Measurements from ENCODE around the gene TJP3. TPM values are rescaled to one million over a fixed set of nuclear protein-coding genes. Genes with fewer than 3 reads are reported as not detected.

TJP3 gene
- total and polyA plus RNA-seq, 10 of the 15 experiments (the other 5 are each of a cell fraction or from before 2014, with no cell fraction given): 0.04 to 1.2 (median 0.29) TPM; not detected in 6

DNA sequence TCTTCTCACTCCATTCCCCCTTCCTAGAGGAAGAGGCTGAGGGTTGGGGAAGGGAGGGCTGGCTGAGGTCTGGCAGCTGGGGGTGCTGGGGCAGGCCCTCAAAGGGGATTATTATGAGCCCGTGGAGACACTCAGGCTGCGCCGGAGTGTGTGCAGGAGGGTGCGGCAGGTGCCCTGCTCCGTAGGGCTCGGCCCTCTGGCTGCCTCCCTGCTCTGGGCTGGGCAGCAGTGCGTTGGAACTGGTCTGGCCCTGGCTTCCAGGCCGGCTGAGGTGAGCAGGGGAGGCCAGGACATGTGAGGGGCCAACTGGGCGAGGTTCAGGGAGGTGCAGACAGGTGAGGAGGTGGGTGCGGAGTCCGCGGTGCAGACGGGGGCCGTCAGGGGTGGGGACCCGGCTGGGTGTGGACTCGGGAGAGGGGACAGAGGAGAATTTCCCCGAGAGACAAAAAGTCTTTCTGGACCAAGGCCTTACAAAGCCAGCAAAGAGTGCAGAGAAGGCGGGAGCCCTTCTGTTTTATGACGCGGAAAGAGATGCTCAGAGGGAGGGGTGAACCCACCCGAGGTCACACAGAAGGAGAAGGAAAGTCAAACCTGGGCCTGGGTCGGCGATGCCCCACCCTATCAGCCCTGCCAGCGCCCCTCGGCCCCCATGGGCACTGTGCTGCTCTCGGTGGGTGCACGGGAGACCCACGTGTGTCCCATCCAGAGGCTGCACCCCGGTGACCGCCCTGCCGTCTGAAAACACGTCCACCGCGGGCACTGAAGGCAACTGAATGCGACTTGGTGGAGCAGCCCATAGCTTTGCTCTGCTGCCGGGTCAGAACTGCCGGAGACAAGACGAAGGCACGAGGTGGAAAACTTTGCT, 38.9 kb upstream of the TJP3 start:
- POLR2A ChIA-PET: no interaction called here
- peaks cover 26% of the 10 kb centered on the region for H3K4me1 ChIP-seq (ENCODE audit: control insufficient read depth, insufficient read depth, low read length)
- no peak overlapping the region for H3K4me2 ChIP-seq (ENCODE audit: control insufficient read depth, insufficient read depth)
- H2AFZ ChIP-seq (ENCODE audit: control insufficient read depth, low read depth, low read length): no peak overlapping the region
- RAD21 ChIA-PET (ENCODE audit: unreplicated experiment): interaction anchor here (1.0 kb wide), 1 partner anchor 15 kb away, joined by 3 read pairs; no protein-coding TSS in a partner anchor
- no peaks in the 10 kb centered on the region for H3K27me3 ChIP-seq (replicated peaks in 1 of 2; ENCODE audit: control insufficient read depth in 2 of 2, insufficient read depth in 2 of 2, low read length in 1 of 2)
- TF ChIP-seq ESRRA (IDR thresholded peaks at IDR 0.05; ENCODE audit: low read length) (no peak), CBFB (IDR thresholded peaks at IDR 0.05; ENCODE audit: low read depth) (no peak), PML (IDR thresholded peaks at IDR 0.05; ENCODE audit: low read length) (no peak), TBL1XR1 (IDR thresholded peaks at IDR 0.05; ENCODE audit: low read depth, low read length) (no peak), HDAC6 (IDR thresholded peaks at IDR 0.05; ENCODE audit: unreplicated experiment) (no peak), BCL11A (IDR thresholded peaks at IDR 0.05; ENCODE audit: low read depth, low read length) (no peak)
- DNase-seq (ENCODE audit: low read depth, low spot score) (no peak), FAIRE-seq (no peak), ATAC-seq (no peak)
- no TSS peak for BruUV-seq (replicated peaks)
- H3K9me3 ChIP-seq (replicated peaks; ENCODE audit: control insufficient read depth, insufficient read depth, low read length): no peaks in the 10 kb centered on the region
- no peak overlapping the region for H3K4me3 ChIP-seq
- no peaks in the 10 kb centered on the region; the same call in 1 of the 2 replicates for H4K20me1 ChIP-seq (ENCODE audit: control insufficient read depth, insufficient read depth)
- SMC1A ChIA-PET (ENCODE audit: uncharacterized antibody, unreplicated experiment): no interaction called here
- CTCF ChIA-PET: no interaction called here
- intact Hi-C loops (cut with micrococcal nuclease; ENCODE audit: unreplicated experiment) (no loop called here), in situ Hi-C loops (cut with MboI) (loop anchor here (10.0 kb wide), 1 partner anchor 535 kb away; no protein-coding TSS in a partner anchor)
- H3K79me2 ChIP-seq (ENCODE audit: control insufficient read depth, insufficient read depth, low read length): no peaks in the 10 kb centered on the region
- H3K9ac ChIP-seq (ENCODE audit: control insufficient read depth, insufficient read depth, low read length): no peak overlapping the region
- WGBS (ENCODE audit: insufficient coverage, insufficient replicate concordance, low lambda C conversion rate, missing lambda C conversion rate): 92% methylated on average over 33 of the region's 39 CpGs
- H3K36me3 ChIP-seq (ENCODE audit: control insufficient read depth in 2 of 2, insufficient read depth in 2 of 2, low read length in 1 of 2): peaks cover 0 to 2% of the 10 kb centered on the region in 2 experiments; a peak in 2 of 4 replicates
- no peak overlapping the region for H3K27ac ChIP-seq (ENCODE audit: control insufficient read depth, insufficient read depth)

Measured in GM12878 (cell line).